GM12865 (cell line): ENCODE data around the gene TAS1R2.

ENCODE experiments used
- DNase-seq: peaks from one replicate; pipeline ENCODE4 v3.0.0; 2010; ENCODE audit warnings: low read depth
- H3K4me3 ChIP-seq: 2 replicates; pipeline ENCODE4 v1.5.1; 2011; ENCODE audit warnings: mild to moderate bottlenecking, low read depth, low read length, control low read depth
- CTCF ChIP-seq: IDR thresholded peaks from 2 replicates; pipeline ENCODE4 v1.5.1; 2011; ENCODE audit warnings: low read length, control low read depth, low read depth, inconsistent platforms; ENCODE audit not compliant: insufficient read depth; ENCODE audit errors: missing control alignments

TAS1R2 gene

DNA sequence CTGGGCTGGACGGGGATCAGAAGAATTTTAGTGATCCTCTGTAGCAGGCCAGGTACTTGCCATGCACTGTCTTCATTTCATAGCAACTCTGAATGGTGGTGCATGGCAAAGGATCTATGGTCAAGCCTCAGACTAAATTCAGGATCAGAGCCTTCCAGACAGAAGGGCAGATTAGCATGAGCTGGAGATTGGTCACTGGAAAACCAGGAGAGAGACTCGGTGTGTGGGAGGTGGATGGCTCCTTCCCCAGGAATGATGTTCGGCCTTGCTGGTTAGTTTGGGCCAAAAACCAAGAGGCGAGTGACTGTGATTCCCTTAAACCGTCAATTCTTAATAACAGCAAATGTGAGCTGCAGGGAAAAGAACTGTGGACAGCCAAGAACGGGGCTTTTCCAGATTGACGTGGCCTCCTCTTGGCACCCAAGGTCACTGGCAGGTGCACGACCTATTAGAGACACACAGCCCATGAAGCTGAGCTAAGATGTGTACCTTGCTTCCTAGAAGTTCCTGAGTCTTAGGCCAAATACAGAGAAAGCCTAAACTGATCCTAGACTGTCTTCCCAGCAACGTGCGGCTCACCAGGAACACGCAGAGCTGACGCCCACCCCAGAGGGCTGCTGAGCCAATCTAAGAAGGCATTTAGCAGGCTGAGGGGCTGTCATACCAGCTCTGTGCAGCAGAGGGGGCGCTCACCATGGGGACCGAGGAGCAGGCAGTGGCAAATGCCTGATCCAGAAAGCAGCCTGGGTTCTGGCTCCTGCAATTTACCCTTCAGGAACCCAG is 24.4 kb upstream of the TAS1R2 start:
- peak; percentile 93 for TF ChIP-seq CTCF
- H3K4me3 ChIP-seq, result no peak overlapping the region
- DNase-seq, result peak; percentile 75

DNA sequence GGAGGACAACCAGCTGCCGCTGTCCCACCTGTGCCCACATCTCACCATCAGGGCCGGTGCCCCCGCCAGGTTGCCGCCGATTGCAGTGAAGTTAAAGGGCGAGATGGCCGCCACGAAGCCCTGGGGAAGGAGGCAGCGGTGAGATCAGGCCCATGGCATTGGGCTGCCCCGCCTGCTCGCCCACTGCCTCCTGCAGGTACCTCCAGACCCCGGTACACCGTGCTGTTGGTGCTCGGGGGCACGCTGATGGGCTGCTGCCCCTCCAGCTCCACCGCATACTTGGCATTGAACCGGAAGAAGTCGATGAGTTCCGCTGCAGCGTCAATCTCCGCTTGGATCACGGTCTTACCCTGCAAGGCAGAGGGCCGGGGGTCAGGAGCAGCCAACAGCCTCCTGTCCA is 23.6 kb upstream of the TAS1R2 start:
- H3K4me3 ChIP-seq, result no peak overlapping the region
- DNase-seq, result no peak
- no peak for TF ChIP-seq CTCF

- no peak overlapping the region for H3K4me3 ChIP-seq
- TF ChIP-seq CTCF, result no peak
- DNase-seq, result no peak
Measured at GRCh38 chr1:18882486-18882885, 23.0 kb upstream of the TAS1R2 start.

DNA sequence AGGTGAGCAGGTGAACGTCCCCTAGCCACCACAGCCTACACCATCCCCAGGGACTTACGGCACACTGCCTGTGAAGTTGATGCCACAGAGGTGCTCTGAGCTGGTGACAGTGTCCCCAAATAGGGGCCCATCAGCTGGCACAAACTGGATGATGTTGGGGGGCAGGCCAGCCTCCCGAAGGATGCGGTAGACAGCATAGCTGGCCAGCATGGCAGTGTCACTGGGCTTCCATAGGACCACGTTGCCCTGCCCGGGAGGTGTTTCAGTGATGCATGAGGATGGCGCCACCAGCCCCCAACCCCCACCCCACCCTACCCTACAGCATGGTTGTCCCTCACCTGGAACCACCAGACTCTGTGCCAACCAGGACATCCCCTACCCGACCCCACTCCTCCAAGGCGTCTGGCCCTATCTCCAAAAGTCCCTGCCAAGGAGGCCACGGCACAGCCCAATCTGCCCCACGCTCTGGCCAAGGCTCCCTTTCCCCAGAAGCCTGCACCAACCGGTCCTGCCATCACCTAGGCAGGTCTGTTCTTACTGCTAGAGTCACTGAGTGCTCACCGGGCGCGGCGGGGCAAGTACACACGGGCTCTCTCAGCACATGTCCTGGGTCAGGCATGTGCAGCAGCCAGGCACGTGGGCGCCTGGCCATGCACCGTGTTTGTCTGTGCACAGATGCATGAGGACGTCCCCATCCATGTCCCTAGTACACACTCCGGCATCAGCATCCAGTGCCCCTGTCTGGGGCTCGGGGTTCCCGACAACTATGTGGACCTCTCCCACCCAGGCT is 22.4 kb upstream of the TAS1R2 start:
- TF ChIP-seq CTCF, result no peak
- DNase-seq, result no peak
- H3K4me3 ChIP-seq, result no peak overlapping the region

DNA sequence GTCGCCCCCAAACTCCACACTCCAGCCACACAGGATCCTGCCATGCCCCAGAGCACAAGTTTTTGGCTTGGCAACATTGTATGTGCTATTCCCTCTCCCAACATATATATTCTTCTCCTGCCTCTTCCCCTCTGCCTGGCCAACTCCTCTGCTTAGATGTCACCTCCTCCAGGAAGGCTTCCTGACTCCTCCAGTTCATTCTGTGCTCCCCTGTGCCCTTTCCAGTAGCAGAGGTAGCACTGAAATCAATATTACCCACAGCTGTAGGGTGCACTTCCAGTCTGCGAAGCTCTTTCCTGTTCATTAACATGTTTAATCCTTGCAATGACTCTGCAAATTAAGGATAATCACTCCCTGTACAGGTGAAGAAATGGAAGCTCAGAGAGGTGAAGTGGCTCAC is 21.7 kb upstream of the TAS1R2 start:
- H3K4me3 ChIP-seq, result no peak overlapping the region
- no peak for DNase-seq
- no peak for TF ChIP-seq CTCF

- no peak for TF ChIP-seq CTCF
- DNase-seq, result no peak
- H3K4me3 ChIP-seq, result no peak overlapping the region
Measured at GRCh38 chr1:18880585-18880984, 21.1 kb upstream of the TAS1R2 start.
